Gastrocnemius medialis (tissue), 4 donors: Measurements from ENCODE around the gene CEP72. TPM values are rescaled to one million over a fixed set of nuclear protein-coding genes. Genes with fewer than 3 reads are reported as not detected.

ENCODE experiments used
- ATAC-seq, 2 donors: fragments of 150-250 bp; one replicate each; pipeline ENCODE4 v1.9.1; 2016
- DNase-seq, 2 donors: peaks; one replicate each; pipeline ENCODE4 v3.0.0-alpha.2; 2019
- H3K27ac ChIP-seq, 4 donors: fragments of 200-600 bp; sonication (generic); 1 replicate in 1 of 4; 2 replicates in 3 of 4; pipeline ENCODE4 v1.5.1; 2016 to 2018; ENCODE audit warnings: mild to moderate bottlenecking in 2 of 4, moderate library complexity in 1 of 4
- H3K27me3 ChIP-seq, 3 donors: fragments of 200-600 bp; sonication (generic) in 2 of 3; 1 replicate in 1 of 3; 2 replicates in 2 of 3; pipeline versions ENCODE4 v1.5.1 to v1.6.0; 2016 to 2019; ENCODE audit warnings: mild to moderate bottlenecking in 1 of 3, moderate library complexity in 1 of 3
- H3K36me3 ChIP-seq, 2 donors: fragments of 200-600 bp; sonication (generic) in 1 of 2; one replicate each; pipeline ENCODE4 v1.5.1; 2017 to 2018
- H3K4me1 ChIP-seq, 2 donors: fragments of 200-600 bp; sonication (generic) in 1 of 2; one replicate each; pipeline ENCODE4 v1.5.1; 2016 to 2017; ENCODE audit warnings: mild to moderate bottlenecking in 2 of 2
- H3K4me3 ChIP-seq, 4 donors: fragments of 200-600 bp; sonication (generic) in 3 of 4; 1 replicate in 1 of 4; 2 replicates in 3 of 4; pipeline ENCODE4 v1.5.1; 2016 to 2019; ENCODE audit warnings: mild to moderate bottlenecking in 2 of 4
- H3K9me3 ChIP-seq, 3 donors: fragments of 200-600 bp; sonication (generic) in 2 of 3; 1 replicate in 1 of 3; 2 replicates in 2 of 3; pipeline ENCODE4 v1.5.1; 2016 to 2019
- POLR2A ChIP-seq, 2 donors: fragments of 450-650 bp; IDR thresholded peaks; one replicate each; pipeline ENCODE4 v1.6.1; 2017; ENCODE audit warnings: antibody characterized with exemption in 2 of 2, mild to moderate bottlenecking in 2 of 2, moderate library complexity in 2 of 2
- in situ Hi-C, 4 donors: fragments of 200-750 bp; cut with MboI; loops; one replicate each; pipeline versions ENCODE4 v1.15.0 to v1.8.0; 2017; ENCODE audit warnings: low sequenced_read_pairs in 4 of 4
- intact Hi-C: fragments of 100-400 bp; cut with DNase I; formaldehyde crosslinking; loops from one replicate; pipeline ENCODE4 v1.15.1; 2023; ENCODE audit warnings: low total_unique reads
- total RNA-seq, 4 donors: library from RNA; depleted of rRNA; stranded (reverse); fragments of >200 nt; gene quantifications; one replicate each; pipeline versions ENCODE4 v1.1.0 to v1.2.3, GENCODE V29; 2016
- TF ChIP-seq, protein P1 (sequence below), 5 experiments: fragments of 450-650 bp in 3 of 5; fragments of 200-600 bp in 2 of 5; sonication (generic) in 2 of 5; IDR thresholded peaks in 4 of 5; conservative IDR thresholded peaks in 1 of 5; 1 replicate in 4 of 5; 2 replicates in 1 of 5; pipeline ENCODE4 v1.5.1; 2016 to 2019; ENCODE audit warnings: antibody characterized with exemption in 5 of 5, mild to moderate bottlenecking in 3 of 5, moderate library complexity in 3 of 5

Gene CEP72
- total RNA-seq, 4 donors from 2014 or later: 0.36 to 0.56 (median 0.40) TPM; not detected in 1

DNA sequence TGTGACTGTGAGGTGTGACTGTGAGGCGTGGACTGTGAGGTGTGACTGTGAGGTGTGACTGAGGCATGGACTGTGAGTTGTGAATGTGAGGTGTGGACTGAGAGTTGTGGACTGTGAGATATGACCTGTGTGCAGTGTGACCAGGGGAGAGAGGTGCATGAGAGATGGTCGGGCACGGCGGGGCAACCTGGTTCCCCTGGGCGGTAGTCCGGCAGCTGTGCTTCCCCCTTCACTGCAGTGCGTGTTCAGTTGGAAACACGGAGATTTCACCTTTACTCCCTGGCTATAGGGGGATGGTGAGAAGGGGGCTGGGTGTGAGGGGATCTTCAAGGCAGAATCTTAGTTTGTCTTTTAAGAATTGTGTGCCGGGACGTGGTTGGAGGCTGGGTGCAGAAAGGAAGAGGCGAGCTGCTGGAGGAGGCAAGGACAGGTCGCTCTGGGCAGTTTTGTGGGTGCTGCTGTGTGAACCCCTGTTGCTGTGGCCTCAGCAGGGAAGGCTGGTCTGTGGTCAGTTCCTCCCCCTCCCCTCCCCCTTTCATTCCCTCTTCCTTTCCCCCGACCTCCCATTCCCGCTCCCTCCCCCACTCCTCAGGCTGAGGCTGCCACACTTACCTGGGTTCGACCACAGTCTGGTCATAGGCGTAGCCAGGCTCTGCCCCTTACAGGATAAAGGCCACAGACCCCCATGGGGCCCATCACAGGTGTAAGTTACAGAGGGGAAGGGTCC lies 39.3 kb downstream of the CEP72 start:
- intact Hi-C loops (no loop called here), in situ Hi-C loops (loop anchor here in 1 of 4 donors (10.0 kb wide), 1 partner anchor 253 kb away; no protein-coding TSS in a partner anchor)
- Histone ChIP-seq H3K4me3 (no peak overlapping the region), H3K27ac (no peak overlapping the region), H3K9me3 (no peaks in the 10 kb centered on the region), H3K4me1 (no peaks in the 10 kb centered on the region), H3K36me3 (no peaks in the 10 kb centered on the region), H3K27me3 (no peaks in the 10 kb centered on the region)
- TF ChIP-seq, protein P1, sequence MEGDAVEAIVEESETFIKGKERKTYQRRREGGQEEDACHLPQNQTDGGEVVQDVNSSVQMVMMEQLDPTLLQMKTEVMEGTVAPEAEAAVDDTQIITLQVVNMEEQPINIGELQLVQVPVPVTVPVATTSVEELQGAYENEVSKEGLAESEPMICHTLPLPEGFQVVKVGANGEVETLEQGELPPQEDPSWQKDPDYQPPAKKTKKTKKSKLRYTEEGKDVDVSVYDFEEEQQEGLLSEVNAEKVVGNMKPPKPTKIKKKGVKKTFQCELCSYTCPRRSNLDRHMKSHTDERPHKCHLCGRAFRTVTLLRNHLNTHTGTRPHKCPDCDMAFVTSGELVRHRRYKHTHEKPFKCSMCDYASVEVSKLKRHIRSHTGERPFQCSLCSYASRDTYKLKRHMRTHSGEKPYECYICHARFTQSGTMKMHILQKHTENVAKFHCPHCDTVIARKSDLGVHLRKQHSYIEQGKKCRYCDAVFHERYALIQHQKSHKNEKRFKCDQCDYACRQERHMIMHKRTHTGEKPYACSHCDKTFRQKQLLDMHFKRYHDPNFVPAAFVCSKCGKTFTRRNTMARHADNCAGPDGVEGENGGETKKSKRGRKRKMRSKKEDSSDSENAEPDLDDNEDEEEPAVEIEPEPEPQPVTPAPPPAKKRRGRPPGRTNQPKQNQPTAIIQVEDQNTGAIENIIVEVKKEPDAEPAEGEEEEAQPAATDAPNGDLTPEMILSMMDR (IDR thresholded peaks at IDR 0.05 in 4 of 5, conservative IDR thresholded peaks at IDR 0.05 in 1 of 5): no peak
- no peak for TF ChIP-seq POLR2A (IDR thresholded peaks at IDR 0.05)
- DNase-seq (no peak), ATAC-seq (no peak)

DNA sequence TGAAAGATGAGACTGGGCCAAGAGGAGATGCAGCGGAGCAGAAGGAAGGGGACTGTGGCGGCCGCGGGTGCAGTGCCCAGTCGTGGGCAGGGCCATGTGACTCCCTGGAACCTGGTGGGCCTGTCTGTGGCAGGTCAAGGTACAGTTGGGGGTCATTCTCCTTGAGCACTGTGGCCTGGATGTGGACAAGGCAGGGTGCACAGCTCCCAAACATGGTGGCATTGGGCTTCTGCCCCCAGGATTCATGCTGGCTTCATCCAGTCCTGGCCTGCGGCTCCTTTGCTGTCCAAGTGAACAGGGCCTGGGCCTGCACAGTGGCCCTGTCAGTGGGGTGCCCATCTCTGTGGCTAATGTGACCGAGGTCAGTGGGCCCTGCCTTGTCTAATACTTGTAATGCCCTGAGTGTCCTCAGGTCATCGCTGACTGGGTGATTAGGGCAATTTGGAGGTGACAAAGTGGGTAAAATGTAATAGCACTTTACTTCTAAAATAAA lies 39.9 kb downstream of the CEP72 start:
- no peak for DNase-seq
- in situ Hi-C loops (loop anchor here in 1 of 4 donors (10.0 kb wide), 1 partner anchor 253 kb away; no protein-coding TSS in a partner anchor), intact Hi-C loops (no loop called here)

DNA sequence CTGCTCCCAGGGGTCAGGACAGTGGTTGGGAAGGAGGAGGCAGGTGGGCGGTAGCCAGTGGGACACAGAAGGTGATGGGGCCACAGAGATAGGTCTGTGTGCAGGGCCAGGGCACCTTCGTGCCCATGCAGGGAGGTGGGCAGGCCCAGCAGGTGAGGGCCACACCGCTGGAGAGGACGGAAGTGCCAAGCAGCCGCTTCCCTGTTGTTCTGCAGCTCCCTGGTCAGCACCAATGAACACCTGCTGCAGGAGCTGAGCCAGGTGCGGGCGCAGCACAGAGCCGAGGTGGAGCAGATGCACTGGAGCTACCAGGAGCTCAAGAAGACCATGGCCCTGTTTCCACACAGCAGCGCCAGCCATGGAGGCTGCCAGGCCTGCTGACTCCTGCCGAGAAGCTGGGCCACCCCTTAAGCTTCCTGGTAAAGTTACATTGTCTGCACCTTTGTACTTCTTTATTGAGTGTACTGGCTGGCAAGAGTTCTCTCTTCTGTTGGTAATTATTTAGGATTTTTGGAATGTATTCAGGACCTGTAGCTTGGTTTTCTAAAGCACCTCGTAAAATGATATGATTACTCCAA lies 40.7 kb downstream of the CEP72 start:
- in situ Hi-C loops (loop anchor here in 1 of 4 donors (10.0 kb wide), 1 partner anchor 252 kb away; no protein-coding TSS in a partner anchor), intact Hi-C loops (no loop called here)
- Histone ChIP-seq H3K27me3 (no peaks in the 10 kb centered on the region), H3K9me3 (no peaks in the 10 kb centered on the region), H3K36me3 (no peaks in the 10 kb centered on the region), H3K4me3 (no peak overlapping the region), H3K27ac (no peak overlapping the region), H3K4me1 (no peaks in the 10 kb centered on the region)
- DNase-seq: no peak
- no peak for ATAC-seq
- TF ChIP-seq, protein P1 (IDR thresholded peaks at IDR 0.05 in 4 of 5, conservative IDR thresholded peaks at IDR 0.05 in 1 of 5): no peak
- TF ChIP-seq POLR2A (IDR thresholded peaks at IDR 0.05): no peak

More for the DNA sequence above, 39.9 kb downstream of the CEP72 start:
- H3K9me3 ChIP-seq: no peaks in the 10 kb centered on the region
- ATAC-seq: no peak
- no peaks in the 10 kb centered on the region for H3K4me1 ChIP-seq
- no peaks in the 10 kb centered on the region for H3K36me3 ChIP-seq
- H3K27me3 ChIP-seq: no peaks in the 10 kb centered on the region
- no peak overlapping the region for H3K4me3 ChIP-seq
- no peak overlapping the region for H3K27ac ChIP-seq
- TF ChIP-seq, protein P1 (IDR thresholded peaks at IDR 0.05 in 4 of 5, conservative IDR thresholded peaks at IDR 0.05 in 1 of 5): no peak
- no peak for TF ChIP-seq POLR2A (IDR thresholded peaks at IDR 0.05)

DNA sequence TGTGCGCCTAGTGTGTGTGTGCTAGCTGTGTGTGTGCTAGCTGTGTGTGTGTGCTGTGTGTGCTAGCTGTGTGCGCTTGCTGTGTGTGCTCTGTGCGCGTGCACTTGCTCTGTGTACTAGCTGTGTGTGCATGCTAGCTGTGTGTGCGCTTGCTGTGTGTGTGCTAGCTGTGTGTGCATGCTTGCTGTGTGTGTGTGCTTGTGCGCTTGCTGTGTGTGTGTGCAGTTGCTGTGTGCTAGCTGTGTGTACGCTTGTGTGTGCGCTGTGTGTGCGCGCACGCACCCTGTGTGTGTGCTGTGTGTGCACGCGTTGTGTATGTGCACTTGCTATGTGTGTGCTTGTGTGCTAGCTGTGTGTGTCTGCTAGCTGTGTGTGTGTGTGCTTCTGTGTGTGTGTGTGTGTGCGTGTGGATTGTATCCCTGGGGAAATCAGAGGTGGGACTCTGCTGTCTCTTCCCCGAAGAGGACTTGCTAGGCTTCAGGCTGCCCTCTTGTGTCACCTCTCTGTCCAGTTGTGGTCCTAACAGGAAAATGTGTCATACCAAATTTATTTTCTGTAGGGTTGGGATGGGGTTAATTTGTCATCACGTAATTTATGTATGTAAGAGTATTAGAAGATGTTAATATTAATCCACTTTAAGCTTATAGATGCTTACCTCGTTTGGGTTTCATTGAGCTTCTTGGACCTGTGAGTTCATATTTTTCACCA lies 42.1 kb downstream of the CEP72 start:
- in situ Hi-C loops (loop anchor here in 1 of 4 donors (10.0 kb wide), 1 partner anchor 251 kb away; no protein-coding TSS in a partner anchor), intact Hi-C loops (no loop called here)
- ATAC-seq (no peak), DNase-seq (no peak)
- H3K4me1 ChIP-seq: no peaks in the 10 kb centered on the region
- TF ChIP-seq, protein P1 (IDR thresholded peaks at IDR 0.05 in 4 of 5, conservative IDR thresholded peaks at IDR 0.05 in 1 of 5): no peak
- TF ChIP-seq POLR2A (IDR thresholded peaks at IDR 0.05): no peak
- H3K27me3 ChIP-seq: no peaks in the 10 kb centered on the region
- H3K4me3 ChIP-seq: no peak overlapping the region
- H3K27ac ChIP-seq: no peak overlapping the region
- H3K9me3 ChIP-seq: no peaks in the 10 kb centered on the region
- no peaks in the 10 kb centered on the region for H3K36me3 ChIP-seq
